Measurements from ENCODE around the gene PACSIN1.

PACSIN1 gene

DNA sequence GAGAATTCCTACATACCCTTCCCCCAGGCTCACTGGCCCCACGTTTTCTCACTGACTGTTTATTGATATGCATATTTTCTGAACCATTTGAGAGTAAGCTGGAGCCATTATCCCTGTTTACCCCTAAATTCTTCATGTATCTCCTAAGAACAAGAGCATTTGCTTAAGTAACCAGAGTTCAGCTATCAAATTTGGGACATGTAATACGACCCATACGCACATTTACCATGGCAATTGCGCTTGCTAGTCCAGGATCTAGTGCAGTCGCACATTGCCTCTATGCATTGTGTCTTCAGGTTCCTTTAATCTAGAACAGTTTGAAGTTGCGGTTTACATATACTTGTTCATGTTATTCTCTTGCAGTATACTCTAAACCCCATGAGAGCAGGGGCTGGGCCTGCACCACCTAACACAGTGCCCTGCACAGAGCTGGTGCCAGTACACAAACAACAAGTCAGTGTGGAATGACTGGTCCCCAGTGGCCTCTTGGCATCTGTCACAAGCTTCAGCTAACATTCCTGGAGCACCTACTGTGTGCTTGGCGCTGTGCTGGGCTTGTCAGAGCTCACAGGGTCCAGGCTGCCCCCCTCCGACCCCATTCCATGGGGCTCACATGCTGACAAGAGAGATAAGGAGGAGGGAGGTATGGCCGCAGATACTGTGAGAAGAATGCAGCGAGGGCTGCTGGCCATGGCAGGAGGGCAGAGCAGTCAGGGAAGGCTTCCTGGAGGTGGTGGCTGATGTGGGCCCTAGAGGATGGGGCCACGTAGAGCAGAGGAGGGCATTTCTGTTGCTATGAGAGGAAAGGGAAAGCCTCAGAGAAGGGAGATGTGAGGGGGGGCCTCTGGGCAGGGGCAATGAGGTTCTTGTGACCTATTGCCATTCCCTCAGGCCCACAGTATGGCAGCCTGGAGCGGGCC, 62.1 kb downstream of the PACSIN1 start:
- no peak for DNase-seq (ENCODE audit: low spot score)

DNA sequence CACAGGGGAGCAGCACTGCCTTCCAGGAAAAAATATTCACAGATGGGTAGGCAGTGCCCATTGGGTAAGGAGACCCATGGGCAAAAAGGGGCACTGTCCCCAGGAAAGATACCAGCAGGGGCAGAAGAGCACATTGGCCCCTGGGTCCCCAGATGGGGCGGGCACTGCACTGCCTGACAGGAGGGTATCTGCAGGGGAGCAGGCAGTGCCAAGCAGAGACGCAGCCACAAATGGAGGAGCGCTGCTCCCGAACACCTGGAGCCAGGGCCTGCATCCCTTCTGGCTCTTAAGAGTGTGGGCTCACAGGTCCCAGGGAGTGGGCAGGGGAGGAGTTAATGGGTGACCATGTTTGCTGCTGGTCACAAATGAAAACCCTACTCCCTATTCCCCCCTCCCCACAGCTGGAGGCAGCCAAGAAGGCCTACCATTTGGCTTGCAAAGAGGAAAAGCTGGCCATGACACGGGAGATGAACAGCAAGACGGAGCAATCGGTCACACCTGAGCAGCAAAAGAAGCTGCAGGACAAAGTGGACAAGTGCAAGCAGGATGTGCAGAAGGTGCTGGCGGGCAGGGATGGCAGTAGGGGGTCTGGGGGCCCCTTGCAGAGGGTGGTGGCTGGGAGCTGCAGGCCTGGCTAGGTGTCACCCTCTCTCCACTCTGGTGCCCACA, 63.3 kb downstream of the PACSIN1 start:
- DNase-seq (ENCODE audit: low spot score) = no peak

- no peak for DNase-seq (ENCODE audit: low spot score)
Observed at GRCh38 chr6:34529665-34530327, 63.9 kb downstream of the PACSIN1 start.

DNA sequence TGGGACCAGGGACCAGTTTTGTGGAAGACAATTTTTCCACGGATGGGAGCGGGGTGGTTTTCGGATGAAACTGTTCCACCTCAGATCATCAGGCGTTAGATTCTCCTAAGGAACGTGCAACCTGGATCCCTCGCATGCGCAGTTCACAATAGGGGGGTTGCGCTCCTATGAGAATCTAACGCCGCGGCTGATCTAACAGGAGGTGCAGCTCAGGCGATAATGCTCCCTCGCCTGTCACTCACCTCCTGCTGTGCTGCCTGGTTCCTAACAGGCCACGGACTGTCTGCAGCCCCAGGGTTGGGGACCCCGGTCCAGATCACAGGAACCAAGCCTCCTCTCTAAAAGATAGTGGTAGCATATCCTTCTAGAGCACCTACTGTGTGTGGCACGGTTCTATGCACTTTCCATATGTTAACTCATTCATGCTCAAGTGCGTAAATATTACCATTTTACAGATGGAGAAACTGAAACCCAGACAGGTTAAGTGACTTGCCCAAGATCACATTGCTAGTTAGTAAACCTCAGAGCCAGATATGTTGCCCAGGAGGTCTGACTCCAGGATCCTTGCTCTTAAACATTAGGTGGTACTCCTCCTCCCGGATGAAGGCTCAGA, 65.0 kb downstream of the PACSIN1 start:
- DNase-seq (ENCODE audit: low spot score) = no peak

- DNase-seq (ENCODE audit: low spot score) = no peak
Observed at GRCh38 chr6:34531580-34532201, 65.8 kb downstream of the PACSIN1 start.

- DNase-seq (ENCODE audit: low spot score) = no peak
Observed at GRCh38 chr6:34532230-34532629, 66.4 kb downstream of the PACSIN1 start.

DNA sequence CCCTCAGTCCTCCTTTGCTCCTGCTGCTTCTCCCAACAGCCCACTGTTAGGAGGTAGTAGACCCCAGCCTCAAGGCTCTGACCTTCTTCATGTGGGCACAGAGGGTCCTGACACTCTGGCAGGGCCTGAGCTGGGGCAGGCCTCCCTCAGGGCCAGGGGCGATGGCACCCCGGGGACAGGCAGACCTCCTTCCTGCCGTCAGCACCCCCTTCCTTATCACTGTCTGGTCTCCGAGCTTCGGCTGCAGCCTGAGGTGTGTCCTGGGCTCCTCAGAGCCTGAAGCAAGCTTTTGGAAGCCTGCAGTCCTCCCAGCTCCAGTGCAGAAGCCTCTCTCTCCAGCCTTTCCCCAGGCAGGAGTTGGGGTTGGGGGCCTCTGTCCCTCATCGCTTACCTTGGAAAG, 68.3 kb downstream of the PACSIN1 start:
- no peak for DNase-seq (ENCODE audit: low spot score)

DNA sequence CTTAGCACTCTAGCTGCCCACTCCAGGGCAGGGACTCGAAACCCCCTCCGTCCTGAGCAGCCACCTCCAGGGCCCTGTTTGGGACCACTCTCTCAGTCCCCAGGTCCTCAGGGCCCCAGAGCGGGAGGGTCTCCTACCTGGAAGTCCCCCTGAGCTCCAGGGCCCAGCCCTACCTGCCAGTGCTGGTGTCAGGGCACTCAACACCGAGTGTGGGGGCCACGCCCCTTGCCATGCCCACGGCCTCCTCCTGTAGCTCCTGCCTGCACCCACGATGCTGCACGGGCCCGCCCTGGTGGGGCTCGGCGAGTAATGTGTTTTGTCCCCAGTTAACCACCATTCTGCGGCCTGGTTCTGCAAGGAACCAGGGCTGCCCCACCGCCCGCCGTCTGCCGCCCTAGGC, 68.8 kb downstream of the PACSIN1 start:
- no peak for DNase-seq (ENCODE audit: low spot score)

DNA sequence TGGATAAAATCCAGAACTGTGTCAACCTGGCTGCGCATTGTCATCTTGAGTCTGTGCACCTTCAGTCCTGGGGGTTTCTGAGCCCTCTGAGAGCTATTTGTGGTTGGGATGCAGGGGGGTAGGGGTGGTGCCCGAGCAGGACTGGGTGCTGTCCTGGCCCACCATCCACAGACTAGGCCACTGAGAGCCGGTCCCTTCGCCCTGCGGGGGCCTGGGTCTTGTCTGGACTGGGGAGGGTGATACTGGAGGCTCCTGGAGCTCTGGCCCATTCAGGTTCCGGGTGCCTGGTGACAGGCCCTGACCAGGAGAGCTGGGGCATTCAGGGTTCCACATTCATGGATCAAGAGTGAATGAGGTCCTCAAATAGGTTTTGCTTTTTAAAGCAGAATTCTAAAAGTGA, 69.3 kb downstream of the PACSIN1 start:
- no peak for DNase-seq (ENCODE audit: low spot score)

GRCh38 chr6:34535646-34536045, 69.8 kb downstream of the PACSIN1 start:
- no peak for DNase-seq (ENCODE audit: low spot score)

DNA sequence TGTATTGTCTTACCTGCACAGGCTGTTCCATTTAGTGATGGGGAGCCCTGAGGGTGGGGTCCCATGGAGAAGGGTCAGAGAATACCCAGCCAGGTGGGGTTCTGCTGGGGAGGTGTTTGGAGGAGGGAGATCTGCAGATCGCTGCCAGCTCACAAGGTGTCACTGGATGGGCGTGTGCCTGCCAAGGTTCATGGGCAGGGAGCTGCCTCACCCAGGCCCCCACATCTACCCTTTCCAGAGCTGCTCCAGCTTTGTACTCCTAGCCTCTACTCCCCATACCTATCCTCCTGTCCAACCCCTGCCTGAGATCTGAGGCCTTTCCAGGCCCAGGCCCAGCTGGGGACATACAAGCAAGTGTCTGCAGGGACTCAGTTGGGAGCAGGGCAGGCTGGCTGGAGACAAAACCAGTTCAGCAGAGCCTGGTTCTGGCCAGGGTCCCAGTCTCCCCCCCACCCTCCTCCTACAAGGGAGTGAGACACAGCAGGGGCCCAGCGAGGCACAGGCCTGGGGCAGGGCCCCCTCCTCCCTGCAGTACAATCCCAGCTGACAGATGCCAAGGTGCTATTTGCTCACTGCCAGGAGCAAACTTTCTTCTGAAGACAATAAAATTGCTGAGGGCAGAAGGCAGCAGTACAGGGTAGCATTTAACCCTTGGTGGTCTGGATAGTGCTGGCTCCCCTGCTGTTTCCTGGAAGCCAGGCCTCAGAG, 70.5 kb downstream of the PACSIN1 start:
- DNase-seq (ENCODE audit: low spot score) = no peak

- DNase-seq (ENCODE audit: low spot score) = no peak
Observed at GRCh38 chr6:34536959-34537848, 71.3 kb downstream of the PACSIN1 start.

DNA sequence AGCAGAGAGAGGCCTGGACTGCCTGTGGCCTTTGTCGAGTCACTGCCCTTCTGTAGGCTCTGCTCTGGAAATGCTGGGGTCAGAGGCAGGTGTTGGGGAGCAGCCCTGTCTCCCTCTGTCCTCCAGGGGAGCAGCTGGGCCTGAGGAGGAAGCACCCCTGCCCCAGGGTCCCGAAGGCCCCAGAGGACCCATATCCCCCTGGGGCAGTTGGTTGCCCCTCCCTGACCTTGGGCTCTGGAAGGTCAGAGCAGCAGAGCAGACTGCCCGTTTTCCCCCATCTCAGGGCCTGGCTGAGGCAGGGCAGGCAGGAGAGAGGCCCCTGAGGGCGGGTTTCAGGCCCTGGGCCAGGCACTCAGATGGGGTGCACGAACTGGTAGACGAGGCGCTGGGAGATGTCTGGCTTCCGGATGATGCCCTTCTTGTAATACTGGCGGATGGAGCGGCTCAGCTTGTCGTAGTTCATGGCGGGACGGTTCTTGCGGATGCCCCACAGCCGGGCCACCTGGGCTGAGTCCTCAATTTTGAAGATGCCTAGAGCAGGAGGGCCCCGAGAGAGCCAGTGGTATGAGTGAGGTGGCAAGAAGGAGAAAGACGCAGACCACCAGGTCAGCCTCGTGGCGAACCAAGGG, 72.2 kb downstream of the PACSIN1 start:
- no peak for DNase-seq (ENCODE audit: low spot score)

DNA sequence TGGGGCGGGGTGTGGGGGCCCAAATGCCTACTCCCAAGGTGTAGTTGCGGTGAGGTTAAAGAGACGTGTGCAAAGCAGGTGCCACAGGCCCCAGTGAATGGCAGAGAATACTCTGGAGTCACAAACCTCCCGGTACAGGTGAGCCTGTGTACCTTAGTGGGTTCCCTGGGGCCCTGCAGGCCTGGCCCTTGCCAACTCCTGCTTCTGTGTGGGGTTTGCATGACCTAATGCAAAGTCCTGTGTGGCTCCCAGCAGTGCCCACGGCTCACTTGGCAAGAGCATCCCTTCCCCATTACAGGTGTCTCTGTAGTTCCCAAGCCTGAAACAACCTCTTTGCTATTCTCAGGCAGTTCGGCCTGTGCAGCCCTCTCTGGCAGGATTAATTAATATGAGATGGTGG, 72.7 kb downstream of the PACSIN1 start:
- no peak for DNase-seq (ENCODE audit: low spot score)

DNA sequence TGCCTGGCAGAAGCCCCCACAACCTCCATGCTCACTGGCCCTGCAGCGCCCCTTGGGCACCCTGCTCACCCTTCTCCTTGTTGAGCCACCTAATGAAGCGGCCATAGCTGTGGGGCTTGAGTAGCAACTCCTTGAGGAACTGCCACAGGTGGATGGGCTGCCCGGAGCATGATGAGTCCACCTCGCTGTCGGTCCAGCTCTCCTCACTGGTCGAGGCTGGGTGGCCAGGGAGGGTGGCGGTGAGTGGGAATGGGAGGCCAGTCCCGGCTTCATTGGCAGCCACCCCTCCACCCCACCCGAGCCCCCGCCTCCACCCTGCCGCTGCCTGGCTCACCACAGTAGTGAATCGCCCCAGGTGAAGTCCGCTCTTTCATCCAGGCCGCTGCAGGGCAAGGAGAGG, 73.3 kb downstream of the PACSIN1 start:
- DNase-seq (ENCODE audit: low spot score) = no peak

DNA sequence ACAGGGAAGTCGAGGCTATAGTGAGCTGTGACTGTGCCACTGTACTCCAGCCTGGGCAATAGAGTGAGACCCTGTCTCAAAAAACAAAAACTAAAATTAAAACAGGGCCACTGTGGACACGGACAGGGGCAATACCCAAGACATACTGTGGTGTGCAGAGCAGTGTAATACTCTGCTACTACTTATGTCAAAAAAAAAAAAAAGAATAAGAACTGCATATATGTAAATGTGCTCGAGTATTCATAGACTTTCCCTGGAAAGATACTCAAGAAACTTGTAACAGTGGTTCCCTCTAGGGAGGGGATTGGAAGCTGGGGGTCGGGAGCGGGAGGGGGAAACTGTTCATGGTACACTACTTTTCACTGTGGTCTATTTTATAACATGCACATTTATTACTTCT, 74.3 kb downstream of the PACSIN1 start:
- no peak for DNase-seq (ENCODE audit: low spot score)

DNA sequence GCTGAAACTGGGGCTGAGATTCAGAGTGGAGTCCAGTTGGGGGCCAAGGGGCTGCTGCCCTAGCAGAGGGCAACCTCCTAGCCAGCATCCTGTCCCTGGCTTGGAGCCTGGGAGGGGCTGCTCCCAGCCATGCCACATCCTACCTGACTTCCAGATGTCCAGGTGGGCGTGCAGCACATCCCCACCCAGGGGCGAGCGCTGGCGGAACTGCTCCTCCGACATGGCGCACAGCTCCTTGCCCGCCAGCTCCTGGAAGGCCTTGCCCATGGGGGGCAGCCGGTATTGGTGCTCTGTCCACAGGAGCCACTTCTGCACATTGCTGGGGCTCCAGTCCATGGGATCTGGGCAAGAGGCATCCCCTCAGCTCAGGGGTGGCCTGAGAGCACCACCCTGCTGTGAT, 75.0 kb downstream of the PACSIN1 start:
- DNase-seq (ENCODE audit: low spot score) = no peak

DNA sequence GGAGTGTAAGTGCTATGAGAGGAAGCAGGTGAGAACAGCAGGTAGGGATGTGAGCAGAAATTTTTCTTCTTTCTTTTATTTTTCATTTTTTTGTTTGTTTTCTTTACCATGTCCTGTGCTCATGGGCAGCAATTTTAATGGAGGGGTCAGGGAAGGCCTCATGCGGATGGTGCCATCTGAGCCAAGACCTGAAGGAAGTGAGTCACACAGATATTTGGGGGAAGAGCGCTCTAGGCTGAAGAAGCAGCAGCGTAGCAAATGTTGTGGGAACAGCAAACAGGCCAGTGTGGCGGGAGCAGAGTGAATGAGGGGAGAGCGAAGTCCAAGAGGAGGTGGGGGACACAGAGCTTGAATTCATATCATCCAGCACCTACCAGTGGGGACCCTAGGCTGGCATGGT, 77.5 kb downstream of the PACSIN1 start:
- no peak for DNase-seq (ENCODE audit: low spot score)

GRCh38 chr6:34544052-34544604, 78.3 kb downstream of the PACSIN1 start:
- DNase-seq (ENCODE audit: low spot score) = no peak
